GM12878 (cell line): ENCODE data around the gene KBTBD8.

Experiments
- DPF2 ChIP-seq: fragments of 450-650 bp; IDR thresholded peaks from 2 replicates; pipeline ENCODE4 v1.6.1; 2017; ENCODE audit warnings: mild to moderate bottlenecking
- GABPA ChIP-seq: IDR thresholded peaks from 2 replicates; pipeline ENCODE4 v1.6.1; 2014; ENCODE audit warnings: antibody characterized with exemption, low read depth, mild to moderate bottlenecking, inconsistent platforms
- HDAC6 ChIP-seq: fragments of 200-600 bp; sonication (generic); IDR thresholded peaks from one replicate; pipeline ENCODE4 v1.8.0; 2017; ENCODE audit warnings: antibody characterized with exemption; ENCODE audit not compliant: unreplicated experiment
- NFIC ChIP-seq: IDR thresholded peaks from 2 replicates; pipeline ENCODE4 v1.6.1; 2012; ENCODE audit warnings: low read depth, mild to moderate bottlenecking, inconsistent platforms, low read length, moderate library complexity
- NFYB ChIP-seq: IDR thresholded peaks from 2 replicates; pipeline ENCODE4 v1.6.1; 2011; ENCODE audit warnings: low read depth, mild to moderate bottlenecking, low read length, improper control_type of control experiment, moderate library complexity; ENCODE audit not compliant: insufficient read depth
- PML ChIP-seq: IDR thresholded peaks from 2 replicates; pipeline ENCODE4 v1.6.1; 2012; ENCODE audit warnings: low read length, inconsistent platforms
- RCOR1 ChIP-seq: conservative IDR thresholded peaks from 2 replicates; pipeline ENCODE4 v1.6.1; 2012; ENCODE audit warnings: low read depth, low read length, improper control_type of control experiment
- RELB ChIP-seq: fragments of 450-650 bp; IDR thresholded peaks from 2 replicates; pipeline ENCODE4 v1.6.1; 2017; ENCODE audit warnings: low read depth, mild to moderate bottlenecking, moderate library complexity
- STAT1 ChIP-seq: fragments of 450-650 bp; conservative IDR thresholded peaks from 2 replicates; pipeline ENCODE4 v1.6.1; 2014; ENCODE audit warnings: antibody characterized with exemption, mild to moderate bottlenecking
- TAF1 ChIP-seq: IDR thresholded peaks from 2 replicates; pipeline ENCODE4 v1.6.1; 2011; ENCODE audit warnings: mild to moderate bottlenecking, low read depth, low read length, borderline replicate concordance
- ZSCAN29 ChIP-seq: fragments of 450-650 bp; IDR thresholded peaks from 2 replicates; pipeline ENCODE4 v1.6.1; 2017; ENCODE audit warnings: mild to moderate bottlenecking, moderate library complexity
- TF ChIP-seq, protein P1 (sequence below), 3 experiments: IDR thresholded peaks in 2 of 3; conservative IDR thresholded peaks in 1 of 3; 2 replicates each; pipeline ENCODE4 v1.5.1; 2011; ENCODE audit warnings: low read depth in 3 of 3, low read length in 3 of 3, mild to moderate bottlenecking in 3 of 3, control low read depth in 2 of 3, moderate library complexity in 2 of 3, inconsistent platforms in 1 of 3, mixed read lengths in 1 of 3; ENCODE audit not compliant: control insufficient read depth in 2 of 3, insufficient read depth in 1 of 3; ENCODE audit errors: extremely low read depth in 1 of 3
- TF ChIP-seq, protein P2 (sequence below): IDR thresholded peaks from 2 replicates; pipeline ENCODE4 v1.6.1; 2011; ENCODE audit warnings: mild to moderate bottlenecking, low read depth, low read length, moderate library complexity; ENCODE audit not compliant: insufficient replicate concordance
- TF ChIP-seq, protein P3 (sequence below): fragments of 450-650 bp; IDR thresholded peaks from 2 replicates; pipeline ENCODE4 v1.6.1; 2016; ENCODE audit warnings: mild to moderate bottlenecking

DNA sequence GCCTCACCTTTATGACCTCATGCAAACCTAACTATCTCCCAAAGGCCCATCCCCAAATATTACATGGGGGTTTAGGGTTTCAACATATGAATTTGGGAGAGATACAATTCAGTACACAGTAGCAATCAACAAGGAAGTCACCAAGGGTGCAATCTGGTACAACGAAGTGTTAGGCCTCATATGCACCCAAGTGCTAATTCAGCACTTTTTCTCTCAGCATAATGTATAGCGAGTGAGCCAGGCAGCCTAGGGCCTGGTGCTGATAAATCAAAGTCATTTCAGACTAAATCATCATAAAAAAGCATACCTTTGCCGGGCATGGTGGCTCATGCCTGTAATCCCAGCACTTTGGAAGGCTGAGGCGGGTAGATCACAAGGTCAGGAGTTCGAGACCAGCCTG lies 11.7 kb upstream of the KBTBD8 start:
- no peak for TF ChIP-seq STAT1
- no peak for TF ChIP-seq GABPA
- TF ChIP-seq, protein P1, sequence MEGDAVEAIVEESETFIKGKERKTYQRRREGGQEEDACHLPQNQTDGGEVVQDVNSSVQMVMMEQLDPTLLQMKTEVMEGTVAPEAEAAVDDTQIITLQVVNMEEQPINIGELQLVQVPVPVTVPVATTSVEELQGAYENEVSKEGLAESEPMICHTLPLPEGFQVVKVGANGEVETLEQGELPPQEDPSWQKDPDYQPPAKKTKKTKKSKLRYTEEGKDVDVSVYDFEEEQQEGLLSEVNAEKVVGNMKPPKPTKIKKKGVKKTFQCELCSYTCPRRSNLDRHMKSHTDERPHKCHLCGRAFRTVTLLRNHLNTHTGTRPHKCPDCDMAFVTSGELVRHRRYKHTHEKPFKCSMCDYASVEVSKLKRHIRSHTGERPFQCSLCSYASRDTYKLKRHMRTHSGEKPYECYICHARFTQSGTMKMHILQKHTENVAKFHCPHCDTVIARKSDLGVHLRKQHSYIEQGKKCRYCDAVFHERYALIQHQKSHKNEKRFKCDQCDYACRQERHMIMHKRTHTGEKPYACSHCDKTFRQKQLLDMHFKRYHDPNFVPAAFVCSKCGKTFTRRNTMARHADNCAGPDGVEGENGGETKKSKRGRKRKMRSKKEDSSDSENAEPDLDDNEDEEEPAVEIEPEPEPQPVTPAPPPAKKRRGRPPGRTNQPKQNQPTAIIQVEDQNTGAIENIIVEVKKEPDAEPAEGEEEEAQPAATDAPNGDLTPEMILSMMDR (IDR thresholded peaks at IDR 0.05 in 2 of 3, conservative IDR thresholded peaks at IDR 0.05 in 1 of 3; ENCODE audit: control insufficient read depth in 2 of 3, extremely low read depth in 1 of 3, insufficient read depth in 1 of 3, low read depth in 3 of 3, low read length in 3 of 3), result no peak
- no peak for TF ChIP-seq ZSCAN29
- TF ChIP-seq RELB, result no peak
- no peak for TF ChIP-seq HDAC6
- TF ChIP-seq, protein P2, sequence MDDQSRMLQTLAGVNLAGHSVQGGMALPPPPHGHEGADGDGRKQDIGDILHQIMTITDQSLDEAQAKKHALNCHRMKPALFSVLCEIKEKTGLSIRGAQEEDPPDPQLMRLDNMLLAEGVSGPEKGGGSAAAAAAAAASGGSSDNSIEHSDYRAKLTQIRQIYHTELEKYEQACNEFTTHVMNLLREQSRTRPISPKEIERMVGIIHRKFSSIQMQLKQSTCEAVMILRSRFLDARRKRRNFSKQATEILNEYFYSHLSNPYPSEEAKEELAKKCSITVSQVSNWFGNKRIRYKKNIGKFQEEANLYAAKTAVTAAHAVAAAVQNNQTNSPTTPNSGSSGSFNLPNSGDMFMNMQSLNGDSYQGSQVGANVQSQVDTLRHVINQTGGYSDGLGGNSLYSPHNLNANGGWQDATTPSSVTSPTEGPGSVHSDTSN, result no peak
- no peak for TF ChIP-seq TAF1
- no peak for TF ChIP-seq RCOR1
- TF ChIP-seq NFYB, result no peak
- no peak for TF ChIP-seq DPF2
- TF ChIP-seq PML, result no peak
- TF ChIP-seq, protein P3, sequence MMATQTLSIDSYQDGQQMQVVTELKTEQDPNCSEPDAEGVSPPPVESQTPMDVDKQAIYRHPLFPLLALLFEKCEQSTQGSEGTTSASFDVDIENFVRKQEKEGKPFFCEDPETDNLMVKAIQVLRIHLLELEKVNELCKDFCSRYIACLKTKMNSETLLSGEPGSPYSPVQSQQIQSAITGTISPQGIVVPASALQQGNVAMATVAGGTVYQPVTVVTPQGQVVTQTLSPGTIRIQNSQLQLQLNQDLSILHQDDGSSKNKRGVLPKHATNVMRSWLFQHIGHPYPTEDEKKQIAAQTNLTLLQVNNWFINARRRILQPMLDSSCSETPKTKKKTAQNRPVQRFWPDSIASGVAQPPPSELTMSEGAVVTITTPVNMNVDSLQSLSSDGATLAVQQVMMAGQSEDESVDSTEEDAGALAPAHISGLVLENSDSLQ, result no peak
- TF ChIP-seq NFIC, result no peak
